Panc1 (cell line): Measurements from ENCODE around the gene TMEM134.

Experiments used
- POLR2AphosphoS5 ChIP-seq: IDR thresholded peaks from 2 replicates; pipeline ENCODE4 v1.6.1; 2012; ENCODE audit warnings: mild to moderate bottlenecking, low read depth, low read length, moderate library complexity
- SIN3A ChIP-seq: IDR thresholded peaks from 2 replicates; pipeline ENCODE4 v1.6.1; 2012; ENCODE audit warnings: low read depth, mild to moderate bottlenecking, low read length, moderate library complexity, borderline replicate concordance; ENCODE audit not compliant: insufficient read depth
- TCF7L2 ChIP-seq: IDR thresholded peaks from 2 replicates; pipeline ENCODE4 v1.6.1; 2011; ENCODE audit warnings: mild to moderate bottlenecking, low read depth, low read length, inconsistent platforms
- TF ChIP-seq, protein P1 (sequence below): fragments of 450-650 bp; IDR thresholded peaks from 2 replicates; pipeline ENCODE4 v1.5.1; 2017; ENCODE audit warnings: mild to moderate bottlenecking
- TF ChIP-seq, protein P2 (sequence below), 2 experiments: IDR thresholded peaks; 2 replicates each; pipeline ENCODE4 v1.6.1; 2011 to 2012; ENCODE audit warnings: low read depth in 2 of 2, control low read depth in 1 of 2, low read length in 1 of 2, mild to moderate bottlenecking in 1 of 2, moderate library complexity in 1 of 2; ENCODE audit not compliant: insufficient read depth in 1 of 2

DNA sequence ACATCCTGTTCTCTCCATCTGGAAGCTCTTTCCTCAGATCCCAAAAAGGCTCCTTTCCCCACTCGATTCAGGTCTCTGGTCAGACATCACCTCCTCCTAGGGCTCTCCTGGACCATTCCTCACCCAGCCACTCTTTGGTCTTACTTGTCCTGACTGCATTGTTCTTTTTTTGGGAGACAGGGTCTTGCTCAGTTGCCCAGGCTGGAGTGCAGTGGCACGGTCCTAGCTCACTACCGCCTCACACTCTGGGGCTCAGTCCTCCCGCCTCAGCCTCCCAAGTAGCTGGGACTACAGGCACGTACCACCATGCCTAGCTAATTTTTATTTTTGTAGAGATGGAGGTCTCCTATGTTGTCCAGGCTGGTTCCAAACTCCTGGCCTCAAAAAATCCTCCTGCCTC, 23.5 kb downstream of the TMEM134 start:
- TF ChIP-seq, protein P1, sequence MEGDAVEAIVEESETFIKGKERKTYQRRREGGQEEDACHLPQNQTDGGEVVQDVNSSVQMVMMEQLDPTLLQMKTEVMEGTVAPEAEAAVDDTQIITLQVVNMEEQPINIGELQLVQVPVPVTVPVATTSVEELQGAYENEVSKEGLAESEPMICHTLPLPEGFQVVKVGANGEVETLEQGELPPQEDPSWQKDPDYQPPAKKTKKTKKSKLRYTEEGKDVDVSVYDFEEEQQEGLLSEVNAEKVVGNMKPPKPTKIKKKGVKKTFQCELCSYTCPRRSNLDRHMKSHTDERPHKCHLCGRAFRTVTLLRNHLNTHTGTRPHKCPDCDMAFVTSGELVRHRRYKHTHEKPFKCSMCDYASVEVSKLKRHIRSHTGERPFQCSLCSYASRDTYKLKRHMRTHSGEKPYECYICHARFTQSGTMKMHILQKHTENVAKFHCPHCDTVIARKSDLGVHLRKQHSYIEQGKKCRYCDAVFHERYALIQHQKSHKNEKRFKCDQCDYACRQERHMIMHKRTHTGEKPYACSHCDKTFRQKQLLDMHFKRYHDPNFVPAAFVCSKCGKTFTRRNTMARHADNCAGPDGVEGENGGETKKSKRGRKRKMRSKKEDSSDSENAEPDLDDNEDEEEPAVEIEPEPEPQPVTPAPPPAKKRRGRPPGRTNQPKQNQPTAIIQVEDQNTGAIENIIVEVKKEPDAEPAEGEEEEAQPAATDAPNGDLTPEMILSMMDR = no peak
- TF ChIP-seq, protein P2, sequence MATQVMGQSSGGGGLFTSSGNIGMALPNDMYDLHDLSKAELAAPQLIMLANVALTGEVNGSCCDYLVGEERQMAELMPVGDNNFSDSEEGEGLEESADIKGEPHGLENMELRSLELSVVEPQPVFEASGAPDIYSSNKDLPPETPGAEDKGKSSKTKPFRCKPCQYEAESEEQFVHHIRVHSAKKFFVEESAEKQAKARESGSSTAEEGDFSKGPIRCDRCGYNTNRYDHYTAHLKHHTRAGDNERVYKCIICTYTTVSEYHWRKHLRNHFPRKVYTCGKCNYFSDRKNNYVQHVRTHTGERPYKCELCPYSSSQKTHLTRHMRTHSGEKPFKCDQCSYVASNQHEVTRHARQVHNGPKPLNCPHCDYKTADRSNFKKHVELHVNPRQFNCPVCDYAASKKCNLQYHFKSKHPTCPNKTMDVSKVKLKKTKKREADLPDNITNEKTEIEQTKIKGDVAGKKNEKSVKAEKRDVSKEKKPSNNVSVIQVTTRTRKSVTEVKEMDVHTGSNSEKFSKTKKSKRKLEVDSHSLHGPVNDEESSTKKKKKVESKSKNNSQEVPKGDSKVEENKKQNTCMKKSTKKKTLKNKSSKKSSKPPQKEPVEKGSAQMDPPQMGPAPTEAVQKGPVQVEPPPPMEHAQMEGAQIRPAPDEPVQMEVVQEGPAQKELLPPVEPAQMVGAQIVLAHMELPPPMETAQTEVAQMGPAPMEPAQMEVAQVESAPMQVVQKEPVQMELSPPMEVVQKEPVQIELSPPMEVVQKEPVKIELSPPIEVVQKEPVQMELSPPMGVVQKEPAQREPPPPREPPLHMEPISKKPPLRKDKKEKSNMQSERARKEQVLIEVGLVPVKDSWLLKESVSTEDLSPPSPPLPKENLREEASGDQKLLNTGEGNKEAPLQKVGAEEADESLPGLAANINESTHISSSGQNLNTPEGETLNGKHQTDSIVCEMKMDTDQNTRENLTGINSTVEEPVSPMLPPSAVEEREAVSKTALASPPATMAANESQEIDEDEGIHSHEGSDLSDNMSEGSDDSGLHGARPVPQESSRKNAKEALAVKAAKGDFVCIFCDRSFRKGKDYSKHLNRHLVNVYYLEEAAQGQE (IDR thresholded peaks at IDR 0.05; ENCODE audit: insufficient read depth in 1 of 2, low read depth in 2 of 2, low read length in 1 of 2) = no peak
- TF ChIP-seq TCF7L2 (no peak), POLR2AphosphoS5 (no peak), SIN3A (no peak)
